ENCODE data around the gene RAB40B. TPM values are rescaled to one million over a fixed set of nuclear protein-coding genes. Genes with fewer than 3 reads are reported as not detected.

Gene RAB40B
- total and polyA plus RNA-seq, 2 of the 13 experiments (the other 11 are each of a cell fraction or from before 2014, with no cell fraction given), result 6.2 to 6.5 TPM

- TF ChIP-seq, protein P1, sequence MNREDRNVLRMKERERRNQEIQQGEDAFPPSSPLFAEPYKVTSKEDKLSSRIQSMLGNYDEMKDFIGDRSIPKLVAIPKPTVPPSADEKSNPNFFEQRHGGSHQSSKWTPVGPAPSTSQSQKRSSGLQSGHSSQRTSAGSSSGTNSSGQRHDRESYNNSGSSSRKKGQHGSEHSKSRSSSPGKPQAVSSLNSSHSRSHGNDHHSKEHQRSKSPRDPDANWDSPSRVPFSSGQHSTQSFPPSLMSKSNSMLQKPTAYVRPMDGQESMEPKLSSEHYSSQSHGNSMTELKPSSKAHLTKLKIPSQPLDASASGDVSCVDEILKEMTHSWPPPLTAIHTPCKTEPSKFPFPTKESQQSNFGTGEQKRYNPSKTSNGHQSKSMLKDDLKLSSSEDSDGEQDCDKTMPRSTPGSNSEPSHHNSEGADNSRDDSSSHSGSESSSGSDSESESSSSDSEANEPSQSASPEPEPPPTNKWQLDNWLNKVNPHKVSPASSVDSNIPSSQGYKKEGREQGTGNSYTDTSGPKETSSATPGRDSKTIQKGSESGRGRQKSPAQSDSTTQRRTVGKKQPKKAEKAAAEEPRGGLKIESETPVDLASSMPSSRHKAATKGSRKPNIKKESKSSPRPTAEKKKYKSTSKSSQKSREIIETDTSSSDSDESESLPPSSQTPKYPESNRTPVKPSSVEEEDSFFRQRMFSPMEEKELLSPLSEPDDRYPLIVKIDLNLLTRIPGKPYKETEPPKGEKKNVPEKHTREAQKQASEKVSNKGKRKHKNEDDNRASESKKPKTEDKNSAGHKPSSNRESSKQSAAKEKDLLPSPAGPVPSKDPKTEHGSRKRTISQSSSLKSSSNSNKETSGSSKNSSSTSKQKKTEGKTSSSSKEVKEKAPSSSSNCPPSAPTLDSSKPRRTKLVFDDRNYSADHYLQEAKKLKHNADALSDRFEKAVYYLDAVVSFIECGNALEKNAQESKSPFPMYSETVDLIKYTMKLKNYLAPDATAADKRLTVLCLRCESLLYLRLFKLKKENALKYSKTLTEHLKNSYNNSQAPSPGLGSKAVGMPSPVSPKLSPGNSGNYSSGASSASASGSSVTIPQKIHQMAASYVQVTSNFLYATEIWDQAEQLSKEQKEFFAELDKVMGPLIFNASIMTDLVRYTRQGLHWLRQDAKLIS (CRISPR knock-in tag; IDR thresholded peaks at IDR 0.05), result no peak
- TF ChIP-seq ZNF782 (CRISPR knock-in tag; IDR thresholded peaks at IDR 0.05; ENCODE audit: borderline replicate concordance) (no peak; the same call in 1 of the 2 replicates), TCF12 (IDR thresholded peaks at IDR 0.05) (no peak), TCF12 (CRISPR knock-in tag; IDR thresholded peaks at IDR 0.05) (no peak), ZNF234 (CRISPR knock-in tag; conservative IDR thresholded peaks at IDR 0.05) (no peak), ZBTB25 (CRISPR knock-in tag; IDR thresholded peaks at IDR 0.05) (no peak), SETDB1 (CRISPR knock-in tag; IDR thresholded peaks at IDR 0.05; ENCODE audit: borderline replicate concordance) (no peak), CBFB (CRISPR knock-in tag; IDR thresholded peaks at IDR 0.05) (no peak), CREB1 (IDR thresholded peaks at IDR 0.05) (no peak), CREB1 (CRISPR knock-in tag; IDR thresholded peaks at IDR 0.05) (no peak), PAX8 (CRISPR knock-in tag; IDR thresholded peaks at IDR 0.05; ENCODE audit: borderline replicate concordance) (no peak; the same call in 1 of the 2 replicates), CBX5 (CRISPR knock-in tag; IDR thresholded peaks at IDR 0.05; ENCODE audit: borderline replicate concordance) (no peak), NRL (CRISPR knock-in tag; IDR thresholded peaks at IDR 0.05; ENCODE audit: borderline replicate concordance) (no peak), POLR2AphosphoS5 (IDR thresholded peaks at IDR 0.05; ENCODE audit: low read depth, low read length) (no peak), ASH2L (IDR thresholded peaks at IDR 0.05; ENCODE audit: insufficient read length, low read depth, low read length) (no peak), ZNF629 (CRISPR knock-in tag; conservative IDR thresholded peaks at IDR 0.05) (no peak), HDAC1 (CRISPR knock-in tag; IDR thresholded peaks at IDR 0.05) (no peak), DR1 (CRISPR knock-in tag; IDR thresholded peaks at IDR 0.05) (no peak)
- TF ChIP-seq, protein P2, sequence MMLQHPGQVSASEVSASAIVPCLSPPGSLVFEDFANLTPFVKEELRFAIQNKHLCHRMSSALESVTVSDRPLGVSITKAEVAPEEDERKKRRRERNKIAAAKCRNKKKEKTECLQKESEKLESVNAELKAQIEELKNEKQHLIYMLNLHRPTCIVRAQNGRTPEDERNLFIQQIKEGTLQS (CRISPR knock-in tag; IDR thresholded peaks at IDR 0.05), result no peak
- TF ChIP-seq, protein P3, sequence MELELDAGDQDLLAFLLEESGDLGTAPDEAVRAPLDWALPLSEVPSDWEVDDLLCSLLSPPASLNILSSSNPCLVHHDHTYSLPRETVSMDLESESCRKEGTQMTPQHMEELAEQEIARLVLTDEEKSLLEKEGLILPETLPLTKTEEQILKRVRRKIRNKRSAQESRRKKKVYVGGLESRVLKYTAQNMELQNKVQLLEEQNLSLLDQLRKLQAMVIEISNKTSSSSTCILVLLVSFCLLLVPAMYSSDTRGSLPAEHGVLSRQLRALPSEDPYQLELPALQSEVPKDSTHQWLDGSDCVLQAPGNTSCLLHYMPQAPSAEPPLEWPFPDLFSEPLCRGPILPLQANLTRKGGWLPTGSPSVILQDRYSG (CRISPR knock-in tag; IDR thresholded peaks at IDR 0.05), result no peak
- TF ChIP-seq, protein P4, sequence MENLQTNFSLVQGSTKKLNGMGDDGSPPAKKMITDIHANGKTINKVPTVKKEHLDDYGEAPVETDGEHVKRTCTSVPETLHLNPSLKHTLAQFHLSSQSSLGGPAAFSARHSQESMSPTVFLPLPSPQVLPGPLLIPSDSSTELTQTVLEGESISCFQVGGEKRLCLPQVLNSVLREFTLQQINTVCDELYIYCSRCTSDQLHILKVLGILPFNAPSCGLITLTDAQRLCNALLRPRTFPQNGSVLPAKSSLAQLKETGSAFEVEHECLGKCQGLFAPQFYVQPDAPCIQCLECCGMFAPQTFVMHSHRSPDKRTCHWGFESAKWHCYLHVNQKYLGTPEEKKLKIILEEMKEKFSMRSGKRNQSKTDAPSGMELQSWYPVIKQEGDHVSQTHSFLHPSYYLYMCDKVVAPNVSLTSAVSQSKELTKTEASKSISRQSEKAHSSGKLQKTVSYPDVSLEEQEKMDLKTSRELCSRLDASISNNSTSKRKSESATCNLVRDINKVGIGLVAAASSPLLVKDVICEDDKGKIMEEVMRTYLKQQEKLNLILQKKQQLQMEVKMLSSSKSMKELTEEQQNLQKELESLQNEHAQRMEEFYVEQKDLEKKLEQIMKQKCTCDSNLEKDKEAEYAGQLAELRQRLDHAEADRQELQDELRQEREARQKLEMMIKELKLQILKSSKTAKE (CRISPR knock-in tag; IDR thresholded peaks at IDR 0.05; ENCODE audit: borderline replicate concordance), result no peak
- TF ChIP-seq, protein P5, sequence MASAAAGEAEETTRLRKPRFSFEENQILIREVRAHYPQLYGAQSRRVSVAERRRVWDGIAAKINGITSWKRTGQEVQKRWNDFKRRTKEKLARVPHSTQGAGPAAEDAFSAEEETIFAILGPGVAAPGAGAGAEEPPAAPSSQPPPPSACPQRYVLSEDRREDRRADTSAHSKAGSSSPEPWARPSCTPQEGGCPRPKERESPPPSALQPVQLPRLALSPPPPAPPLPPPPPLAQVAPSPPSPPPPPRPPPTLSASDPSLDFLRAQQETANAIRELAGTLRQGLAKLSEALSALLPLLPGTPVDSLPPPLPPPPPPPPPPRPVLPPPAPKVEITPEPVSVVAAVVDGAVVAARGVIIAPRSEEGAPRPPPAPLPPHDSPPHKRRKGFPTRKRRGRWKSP (CRISPR knock-in tag; IDR thresholded peaks at IDR 0.05), result no peak; the same call in 1 of the 2 replicates
Observed at GRCh38 chr17:82647593-82648164, 50.8 kb downstream of the RAB40B start (continued).
